GM19463 (cell line): ENCODE data around the gene ZNF358.

Source experiments
- ATAC-seq: cut with Tn5 transposase; IDR thresholded peaks from one replicate; pipeline ENCODE4 v1.9.1; 2021; ENCODE audit warnings: mild to moderate bottlenecking, moderate library complexity; ENCODE audit not compliant: unreplicated experiment

The ZNF358 gene

GRCh38 chr19:7554990-7555864, 39.3 kb downstream of the ZNF358 start:
- no peak for ATAC-seq

GRCh38 chr19:7556696-7557315, 40.9 kb downstream of the ZNF358 start:
- no peak for ATAC-seq

GRCh38 chr19:7558667-7559066, 42.8 kb downstream of the ZNF358 start:
- ATAC-seq, result no peak

GRCh38 chr19:7559102-7559501, 43.2 kb downstream of the ZNF358 start:
- no peak for ATAC-seq

- no peak for ATAC-seq
Observed at GRCh38 chr19:7560255-7560654, 44.4 kb downstream of the ZNF358 start.

GRCh38 chr19:7561325-7561724, 45.4 kb downstream of the ZNF358 start:
- ATAC-seq, result no peak

GRCh38 chr19:7562646-7563393, 46.9 kb downstream of the ZNF358 start:
- ATAC-seq, result no peak

GRCh38 chr19:7564866-7565265, 49.0 kb downstream of the ZNF358 start:
- no peak for ATAC-seq

GRCh38 chr19:7565332-7565731, 49.4 kb downstream of the ZNF358 start:
- no peak for ATAC-seq
